Superior temporal gyrus (tissue), 1 donor: Measurements from ENCODE around the gene CAVIN2.

Source experiments
- DNase-seq: peaks from one replicate; pipeline ENCODE4 v3.0.0-alpha.2; 2016; ENCODE audit errors: extremely low spot score

Gene CAVIN2

GRCh38 chr2:191839918-191840804, 6.7 kb downstream of the CAVIN2 start:
- no peak for DNase-seq

GRCh38 chr2:191838526-191838925, 8.4 kb downstream of the CAVIN2 start:
- no peak for DNase-seq

- DNase-seq: no peak
Observed at GRCh38 chr2:191836853-191837769, 9.8 kb downstream of the CAVIN2 start.

- no peak for DNase-seq
Observed at GRCh38 chr2:191836471-191836852, 10.4 kb downstream of the CAVIN2 start.

GRCh38 chr2:191835539-191836350, 11.1 kb downstream of the CAVIN2 start:
- no peak for DNase-seq

- DNase-seq: no peak
Observed at GRCh38 chr2:191835100-191835499, 11.8 kb downstream of the CAVIN2 start.

GRCh38 chr2:191833356-191833755, 13.5 kb downstream of the CAVIN2 start:
- DNase-seq: no peak

GRCh38 chr2:191832668-191833067, 14.2 kb downstream of the CAVIN2 start:
- DNase-seq: no peak

- DNase-seq: no peak
Observed at GRCh38 chr2:191831410-191831994, 15.4 kb downstream of the CAVIN2 start.

GRCh38 chr2:191824398-191824797, 22.5 kb downstream of the CAVIN2 start:
- DNase-seq: no peak

GRCh38 chr2:191821078-191821477, 25.8 kb downstream of the CAVIN2 start:
- DNase-seq: no peak

- peak; percentile 31 for DNase-seq
Observed at GRCh38 chr2:191818725-191819350, 28.1 kb downstream of the CAVIN2 start.

GRCh38 chr2:191818133-191818532, 28.8 kb downstream of the CAVIN2 start:
- no peak for DNase-seq

GRCh38 chr2:191815010-191815409, 31.9 kb downstream of the CAVIN2 start:
- DNase-seq: no peak

- no peak for DNase-seq
Observed at GRCh38 chr2:191813943-191814342, 32.9 kb downstream of the CAVIN2 start.

GRCh38 chr2:191811807-191812602, 34.9 kb downstream of the CAVIN2 start:
- peak; percentile 96 for DNase-seq

- DNase-seq: no peak
Observed at GRCh38 chr2:191806396-191806795, 40.5 kb downstream of the CAVIN2 start.

- no peak for DNase-seq
Observed at GRCh38 chr2:191804766-191805165, 42.1 kb downstream of the CAVIN2 start.

GRCh38 chr2:191803007-191803406, 43.9 kb downstream of the CAVIN2 start:
- no peak for DNase-seq

GRCh38 chr2:191802180-191802579, 44.7 kb downstream of the CAVIN2 start:
- DNase-seq: no peak
